ENCODE data around the gene PTH1R. TPM values are rescaled to one million over a fixed set of nuclear protein-coding genes. Genes with fewer than 3 reads are reported as not detected.

The PTH1R gene
- total and polyA plus RNA-seq, 2 donors (not counting 1 experiment from before 2014, with no cell fraction given), result 0.67 to 4.3 TPM

DNA sequence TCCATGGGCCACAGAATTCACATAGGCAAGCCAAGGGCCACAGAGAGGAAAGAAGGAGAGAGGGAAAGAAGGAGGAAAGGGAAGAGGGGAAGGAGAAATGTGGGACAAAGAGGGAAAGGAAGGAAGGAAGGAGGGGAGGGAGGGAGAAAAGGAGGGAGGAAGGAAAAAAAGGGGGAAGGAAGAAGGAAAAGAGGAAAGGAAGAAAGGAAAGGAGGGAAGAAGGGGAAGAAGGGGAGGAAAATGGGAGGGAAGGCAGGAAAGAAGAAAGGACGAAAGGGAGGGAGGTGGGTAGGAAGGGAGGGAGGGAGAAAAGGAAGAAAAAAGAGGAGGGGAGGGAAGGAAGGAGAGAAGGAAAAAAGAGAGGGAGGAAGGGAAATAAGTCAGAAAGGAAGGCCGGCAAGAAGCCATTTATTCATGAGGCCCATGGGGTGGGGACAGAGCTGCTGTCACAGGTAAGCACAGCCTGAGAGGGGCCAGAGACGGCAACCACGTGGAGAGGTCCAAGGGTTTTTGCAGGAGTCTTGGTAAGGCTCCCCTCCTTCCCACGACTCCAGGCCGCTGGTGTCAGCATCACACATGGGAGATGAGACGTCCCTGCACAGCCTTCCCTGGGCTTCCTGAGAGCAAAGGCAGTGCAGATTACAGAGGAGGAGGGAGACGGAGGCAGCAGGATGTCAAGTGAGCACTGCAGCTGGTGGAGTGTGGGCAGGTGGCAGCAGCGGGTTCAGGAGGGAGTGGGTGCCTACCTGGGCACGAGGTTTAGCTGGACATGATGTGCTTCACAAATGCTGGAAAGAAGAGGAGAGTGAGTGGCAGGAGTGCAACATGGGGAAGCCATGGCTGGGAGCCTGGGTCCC, 19.8 kb upstream of the PTH1R start:
- Histone ChIP-seq H4K20me1 (ENCODE audit: control insufficient read depth, extremely low read depth, insufficient read depth, low read length) (no peaks in the 10 kb centered on the region), H3K9me3 (ENCODE audit: control insufficient read depth, insufficient read depth, low read depth, low read length) (no peaks in the 10 kb centered on the region), H3K27me3 (ENCODE audit: control insufficient read depth, insufficient read depth, low read length) (peaks cover 5% of the 10 kb centered on the region), H3K4me2 (ENCODE audit: extremely low read depth, insufficient read depth, low read length) (no peak overlapping the region), H3K27ac (ENCODE audit: insufficient read depth, low read length) (no peak overlapping the region), H2AFZ (ENCODE audit: low read length) (no peak overlapping the region), H3K4me3 (replicated peaks in 1 of 4; ENCODE audit: control extremely low read depth in 1 of 4, insufficient read depth in 1 of 4, low read depth in 3 of 4, low read length in 4 of 4) (no peak overlapping the region), H3K36me3 (ENCODE audit: control insufficient read depth, insufficient read depth, low read length) (no peaks in the 10 kb centered on the region), H3K79me2 (ENCODE audit: control insufficient read depth, insufficient read depth, low read length) (no peaks in the 10 kb centered on the region), H3K9ac (ENCODE audit: insufficient read depth, low read length) (no peak overlapping the region), H3K4me1 (ENCODE audit: control insufficient read depth, extremely low read depth, insufficient read depth, low read length) (no peaks in the 10 kb centered on the region)
- TF ChIP-seq EZH2 (IDR thresholded peaks at IDR 0.05; ENCODE audit: low read length, missing control alignments), result no peak
- TF ChIP-seq, protein P1, sequence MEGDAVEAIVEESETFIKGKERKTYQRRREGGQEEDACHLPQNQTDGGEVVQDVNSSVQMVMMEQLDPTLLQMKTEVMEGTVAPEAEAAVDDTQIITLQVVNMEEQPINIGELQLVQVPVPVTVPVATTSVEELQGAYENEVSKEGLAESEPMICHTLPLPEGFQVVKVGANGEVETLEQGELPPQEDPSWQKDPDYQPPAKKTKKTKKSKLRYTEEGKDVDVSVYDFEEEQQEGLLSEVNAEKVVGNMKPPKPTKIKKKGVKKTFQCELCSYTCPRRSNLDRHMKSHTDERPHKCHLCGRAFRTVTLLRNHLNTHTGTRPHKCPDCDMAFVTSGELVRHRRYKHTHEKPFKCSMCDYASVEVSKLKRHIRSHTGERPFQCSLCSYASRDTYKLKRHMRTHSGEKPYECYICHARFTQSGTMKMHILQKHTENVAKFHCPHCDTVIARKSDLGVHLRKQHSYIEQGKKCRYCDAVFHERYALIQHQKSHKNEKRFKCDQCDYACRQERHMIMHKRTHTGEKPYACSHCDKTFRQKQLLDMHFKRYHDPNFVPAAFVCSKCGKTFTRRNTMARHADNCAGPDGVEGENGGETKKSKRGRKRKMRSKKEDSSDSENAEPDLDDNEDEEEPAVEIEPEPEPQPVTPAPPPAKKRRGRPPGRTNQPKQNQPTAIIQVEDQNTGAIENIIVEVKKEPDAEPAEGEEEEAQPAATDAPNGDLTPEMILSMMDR (conservative IDR thresholded peaks at IDR 0.05 in 1 of 2, IDR thresholded peaks at IDR 0.05 in 1 of 2; ENCODE audit: low read depth in 1 of 2, low read length in 2 of 2), result no peak
- no peak for DNase-seq (ENCODE audit: low read depth in 2 of 2)

DNA sequence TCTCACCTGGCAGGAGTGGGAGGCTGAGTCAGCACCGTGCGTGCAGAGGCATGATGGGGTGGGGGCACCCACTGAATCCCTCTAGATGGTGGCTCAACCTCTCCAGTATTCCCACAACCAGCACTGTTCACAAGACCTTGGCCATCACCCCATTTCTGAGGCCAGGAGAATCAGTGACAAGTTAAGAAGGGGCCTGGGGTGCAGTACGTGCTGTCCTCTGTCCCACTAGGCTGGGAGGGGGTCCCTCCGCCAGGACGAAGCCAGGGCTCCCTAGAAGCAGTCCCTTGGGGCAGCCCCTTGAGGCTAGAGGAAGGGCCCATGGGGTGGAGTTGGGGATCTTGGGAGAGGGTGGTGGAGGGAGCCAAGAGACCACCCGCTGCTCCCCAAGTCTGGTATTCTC, 19.1 kb upstream of the PTH1R start:
- Histone ChIP-seq H3K4me2 (ENCODE audit: extremely low read depth, insufficient read depth, low read length) (no peak overlapping the region), H3K79me2 (ENCODE audit: control insufficient read depth, insufficient read depth, low read length) (no peaks in the 10 kb centered on the region), H4K20me1 (ENCODE audit: control insufficient read depth, extremely low read depth, insufficient read depth, low read length) (no peaks in the 10 kb centered on the region), H3K4me3 (replicated peaks in 1 of 4; ENCODE audit: control extremely low read depth in 1 of 4, insufficient read depth in 1 of 4, low read depth in 3 of 4, low read length in 4 of 4) (no peak overlapping the region), H3K9ac (ENCODE audit: insufficient read depth, low read length) (no peak overlapping the region), H3K27ac (ENCODE audit: insufficient read depth, low read length) (no peak overlapping the region), H3K27me3 (ENCODE audit: control insufficient read depth, insufficient read depth, low read length) (peaks cover 5% of the 10 kb centered on the region), H3K9me3 (ENCODE audit: control insufficient read depth, insufficient read depth, low read depth, low read length) (no peaks in the 10 kb centered on the region), H3K4me1 (ENCODE audit: control insufficient read depth, extremely low read depth, insufficient read depth, low read length) (no peaks in the 10 kb centered on the region), H3K36me3 (ENCODE audit: control insufficient read depth, insufficient read depth, low read length) (no peaks in the 10 kb centered on the region), H2AFZ (ENCODE audit: low read length) (no peak overlapping the region)
- TF ChIP-seq, protein P1 (conservative IDR thresholded peaks at IDR 0.05 in 1 of 2, IDR thresholded peaks at IDR 0.05 in 1 of 2; ENCODE audit: low read depth in 1 of 2, low read length in 2 of 2), result no peak
- TF ChIP-seq EZH2 (IDR thresholded peaks at IDR 0.05; ENCODE audit: low read length, missing control alignments), result no peak
- no peak for DNase-seq (ENCODE audit: low read depth in 2 of 2)

DNA sequence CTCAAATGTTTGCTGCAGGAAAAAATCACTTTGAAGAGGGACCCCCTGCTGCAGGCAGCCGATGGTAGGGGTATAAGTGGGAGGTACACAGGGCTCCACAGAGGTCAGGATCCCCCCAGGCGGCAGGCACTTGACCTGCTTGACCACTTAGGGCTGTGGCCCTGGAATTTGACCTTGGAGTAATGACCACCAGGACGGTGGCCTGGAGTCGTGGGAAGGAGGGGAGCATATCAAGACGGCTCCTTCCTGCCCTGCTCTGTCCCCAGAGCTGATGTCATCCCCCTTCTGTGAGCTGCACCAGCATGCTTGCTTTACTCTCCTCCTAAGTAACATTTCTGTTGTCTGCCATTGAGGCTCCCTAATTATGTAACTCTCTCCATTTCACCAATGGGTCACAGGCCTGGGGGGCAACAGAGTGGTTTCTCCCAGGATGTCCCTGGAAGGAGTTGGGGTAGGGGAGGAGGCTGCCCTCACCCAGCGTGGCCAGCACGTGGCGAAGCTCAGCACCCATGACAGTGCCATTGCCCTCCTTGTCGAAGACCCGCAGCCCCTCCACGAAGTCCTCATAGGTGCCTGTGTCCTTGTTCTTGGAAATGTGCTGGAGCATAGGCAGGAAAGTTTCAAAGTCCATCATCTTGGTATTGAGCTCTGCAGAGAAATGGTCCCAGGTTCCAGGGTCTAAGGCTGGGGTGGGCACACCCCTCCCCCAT, 18.4 kb upstream of the PTH1R start:
- peaks cover 7% of the 10 kb centered on the region for H3K27me3 ChIP-seq (ENCODE audit: control insufficient read depth, insufficient read depth, low read length)

More for the DNA sequence above, 18.4 kb upstream of the PTH1R start:
- no peaks in the 10 kb centered on the region for H3K4me1 ChIP-seq (ENCODE audit: control insufficient read depth, extremely low read depth, insufficient read depth, low read length)
- H3K9ac ChIP-seq (ENCODE audit: insufficient read depth, low read length), result no peak overlapping the region
- no peak overlapping the region for H2AFZ ChIP-seq (ENCODE audit: low read length)
- H3K4me3 ChIP-seq (replicated peaks in 1 of 4; ENCODE audit: control extremely low read depth in 1 of 4, insufficient read depth in 1 of 4, low read depth in 3 of 4, low read length in 4 of 4), result no peak overlapping the region
- H3K79me2 ChIP-seq (ENCODE audit: control insufficient read depth, insufficient read depth, low read length), result no peaks in the 10 kb centered on the region
- DNase-seq (ENCODE audit: low read depth in 2 of 2), result no peak
- no peaks in the 10 kb centered on the region for H4K20me1 ChIP-seq (ENCODE audit: control insufficient read depth, extremely low read depth, insufficient read depth, low read length)
- no peak for TF ChIP-seq EZH2 (IDR thresholded peaks at IDR 0.05; ENCODE audit: low read length, missing control alignments)
- TF ChIP-seq, protein P1 (conservative IDR thresholded peaks at IDR 0.05 in 1 of 2, IDR thresholded peaks at IDR 0.05 in 1 of 2; ENCODE audit: low read depth in 1 of 2, low read length in 2 of 2), result no peak
- H3K9me3 ChIP-seq (ENCODE audit: control insufficient read depth, insufficient read depth, low read depth, low read length), result no peaks in the 10 kb centered on the region
- H3K4me2 ChIP-seq (ENCODE audit: extremely low read depth, insufficient read depth, low read length), result no peak overlapping the region
- no peaks in the 10 kb centered on the region for H3K36me3 ChIP-seq (ENCODE audit: control insufficient read depth, insufficient read depth, low read length)
- H3K27ac ChIP-seq (ENCODE audit: insufficient read depth, low read length), result no peak overlapping the region
